Liver (tissue), 2 donors: ENCODE measurements around the gene ARHGAP30.

Source experiments
- FOXA1 ChIP-seq: IDR thresholded peaks from 2 replicates; pipeline ENCODE4 v1.6.1; 2016; ENCODE audit warnings: antibody characterized with exemption
- TF ChIP-seq, protein P1 (sequence below): fragments of 150-350 bp; IDR thresholded peaks from 2 replicates; pipeline ENCODE4 v1.5.1; 2017; ENCODE audit warnings: improper control_type of control experiment, low read depth, low read length; ENCODE audit not compliant: missing input control
- TF ChIP-seq, protein P2 (sequence below): IDR thresholded peaks from 2 replicates; pipeline ENCODE4 v1.6.1; 2016; ENCODE audit warnings: antibody characterized with exemption
- donor health status: healthy.

DNA sequence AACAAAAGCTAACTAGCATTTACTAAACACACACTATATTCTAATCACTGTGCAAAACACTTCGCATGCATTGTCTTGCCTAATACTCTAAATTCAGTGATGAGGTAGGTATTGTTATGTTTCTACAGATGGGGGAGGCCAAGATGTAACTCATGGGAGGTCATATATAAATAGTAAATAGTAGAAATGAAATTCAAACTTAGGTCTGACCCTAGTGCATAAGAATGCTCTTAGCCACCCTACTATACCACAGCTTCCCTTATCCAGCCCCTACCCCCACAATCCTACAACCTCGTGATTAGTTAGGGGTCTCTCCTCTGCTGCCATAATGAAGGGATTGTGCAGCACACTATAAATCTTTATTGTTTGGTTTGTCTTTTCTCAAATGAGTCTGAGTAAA is 44.9 kb upstream of the ARHGAP30 start:
- TF ChIP-seq, protein P1, sequence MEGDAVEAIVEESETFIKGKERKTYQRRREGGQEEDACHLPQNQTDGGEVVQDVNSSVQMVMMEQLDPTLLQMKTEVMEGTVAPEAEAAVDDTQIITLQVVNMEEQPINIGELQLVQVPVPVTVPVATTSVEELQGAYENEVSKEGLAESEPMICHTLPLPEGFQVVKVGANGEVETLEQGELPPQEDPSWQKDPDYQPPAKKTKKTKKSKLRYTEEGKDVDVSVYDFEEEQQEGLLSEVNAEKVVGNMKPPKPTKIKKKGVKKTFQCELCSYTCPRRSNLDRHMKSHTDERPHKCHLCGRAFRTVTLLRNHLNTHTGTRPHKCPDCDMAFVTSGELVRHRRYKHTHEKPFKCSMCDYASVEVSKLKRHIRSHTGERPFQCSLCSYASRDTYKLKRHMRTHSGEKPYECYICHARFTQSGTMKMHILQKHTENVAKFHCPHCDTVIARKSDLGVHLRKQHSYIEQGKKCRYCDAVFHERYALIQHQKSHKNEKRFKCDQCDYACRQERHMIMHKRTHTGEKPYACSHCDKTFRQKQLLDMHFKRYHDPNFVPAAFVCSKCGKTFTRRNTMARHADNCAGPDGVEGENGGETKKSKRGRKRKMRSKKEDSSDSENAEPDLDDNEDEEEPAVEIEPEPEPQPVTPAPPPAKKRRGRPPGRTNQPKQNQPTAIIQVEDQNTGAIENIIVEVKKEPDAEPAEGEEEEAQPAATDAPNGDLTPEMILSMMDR: no peak
- TF ChIP-seq, protein P2, sequence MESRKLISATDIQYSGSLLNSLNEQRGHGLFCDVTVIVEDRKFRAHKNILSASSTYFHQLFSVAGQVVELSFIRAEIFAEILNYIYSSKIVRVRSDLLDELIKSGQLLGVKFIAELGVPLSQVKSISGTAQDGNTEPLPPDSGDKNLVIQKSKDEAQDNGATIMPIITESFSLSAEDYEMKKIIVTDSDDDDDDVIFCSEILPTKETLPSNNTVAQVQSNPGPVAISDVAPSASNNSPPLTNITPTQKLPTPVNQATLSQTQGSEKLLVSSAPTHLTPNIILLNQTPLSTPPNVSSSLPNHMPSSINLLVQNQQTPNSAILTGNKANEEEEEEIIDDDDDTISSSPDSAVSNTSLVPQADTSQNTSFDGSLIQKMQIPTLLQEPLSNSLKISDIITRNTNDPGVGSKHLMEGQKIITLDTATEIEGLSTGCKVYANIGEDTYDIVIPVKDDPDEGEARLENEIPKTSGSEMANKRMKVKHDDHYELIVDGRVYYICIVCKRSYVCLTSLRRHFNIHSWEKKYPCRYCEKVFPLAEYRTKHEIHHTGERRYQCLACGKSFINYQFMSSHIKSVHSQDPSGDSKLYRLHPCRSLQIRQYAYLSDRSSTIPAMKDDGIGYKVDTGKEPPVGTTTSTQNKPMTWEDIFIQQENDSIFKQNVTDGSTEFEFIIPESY: no peak
- TF ChIP-seq FOXA1: no peak
